K562 (cell line): ENCODE results near the gene CAPN2. TPM values are rescaled to one million over a fixed set of nuclear protein-coding genes. Genes with fewer than 3 reads are reported as not detected.
A peak's percentile ranks its signal among the peaks of the same experiment; 100 is the strongest.

Source experiments
- BRD9 ChIP-seq: fragments of 450-650 bp; IDR thresholded peaks from 2 replicates; pipeline ENCODE4 v1.6.1; 2018; ENCODE audit warnings: low read depth; ENCODE audit not compliant: partially characterized antibody
- BRF2 ChIP-seq: IDR thresholded peaks from 3 replicates; pipeline ENCODE4 v1.6.1; 2011; ENCODE audit warnings: borderline replicate concordance, mild to moderate bottlenecking; ENCODE audit not compliant: insufficient read length, insufficient read depth
- E2F4 ChIP-seq: sonication (generic); formaldehyde crosslinking; IDR thresholded peaks from 2 replicates; pipeline ENCODE4 v1.8.0; 2022; ENCODE audit warnings: mild to moderate bottlenecking, low read depth, missing genetic modification reagents
- EP300 ChIP-seq: IDR thresholded peaks from 2 replicates; pipeline ENCODE4 v1.6.1; 2012; ENCODE audit warnings: low read length, improper control_type of control experiment
- HCFC1 ChIP-seq: IDR thresholded peaks from 2 replicates; pipeline ENCODE4 v1.6.1; 2012; ENCODE audit warnings: low read depth, low read length, improper control_type of control experiment
- HDAC1 ChIP-seq, 2 experiments: fragments of 450-650 bp; IDR thresholded peaks; 2 replicates each; pipeline ENCODE4 v1.6.1; 2016 to 2017; ENCODE audit warnings: inconsistent platforms in 1 of 2, mild to moderate bottlenecking in 1 of 2, moderate library complexity in 1 of 2
- MECOM ChIP-seq: fragments of 250-450 bp; sonication (Bioruptor Pico); IDR thresholded peaks from 2 replicates; pipeline ENCODE4 v1.8.0; 2022; ENCODE audit warnings: inconsistent platforms
- MXI1 ChIP-seq: IDR thresholded peaks from 2 replicates; pipeline ENCODE4 v1.6.1; 2011; ENCODE audit warnings: low read depth, mild to moderate bottlenecking, improper control_type of control experiment, low read length
- NUFIP1 ChIP-seq: fragments of 450-650 bp; IDR thresholded peaks from 2 replicates; pipeline ENCODE4 v1.6.1; 2018; ENCODE audit not compliant: partially characterized antibody
- RBM14 ChIP-seq: fragments of 200-400 bp; formaldehyde crosslinking; IDR thresholded peaks from 2 replicates; pipeline ENCODE4 v1.6.1; 2018; ENCODE audit warnings: low read depth, mild to moderate bottlenecking, low read length, moderate library complexity, borderline replicate concordance; ENCODE audit not compliant: insufficient read depth
- SP1 ChIP-seq: sonication (generic); formaldehyde crosslinking; IDR thresholded peaks from 2 replicates; pipeline ENCODE4 v1.8.1; 2022; ENCODE audit warnings: mild to moderate bottlenecking, missing genetic modification reagents
- SREBF2 ChIP-seq: sonication (generic); formaldehyde crosslinking; IDR thresholded peaks from 2 replicates; pipeline ENCODE4 v1.4.0; 2020; ENCODE audit warnings: mild to moderate bottlenecking, missing genetic modification reagents
- SRSF3 ChIP-seq: fragments of 200-400 bp; formaldehyde crosslinking; IDR thresholded peaks from 2 replicates; pipeline ENCODE4 v1.6.1; 2016; ENCODE audit warnings: mild to moderate bottlenecking, low read length, moderate library complexity; ENCODE audit not compliant: insufficient read depth
- ZFX ChIP-seq: sonication (generic); formaldehyde crosslinking; IDR thresholded peaks from 2 replicates; pipeline ENCODE4 v1.8.0; 2022; ENCODE audit warnings: mild to moderate bottlenecking, missing genetic modification reagents, moderate library complexity
- ZNF12 ChIP-seq: sonication (generic); formaldehyde crosslinking; IDR thresholded peaks from 2 replicates; pipeline ENCODE4 v1.4.0; 2020; ENCODE audit warnings: mild to moderate bottlenecking, missing genetic modification reagents
- ZNF197 ChIP-seq: fragments of 200-800 bp; sonication (Bioruptor generic); IDR thresholded peaks from 2 replicates; pipeline ENCODE4 v1.6.1; 2016; ENCODE audit warnings: low read depth, missing genetic modification characterization, missing compliant biosample characterization
- ZNF347 ChIP-seq: fragments of 450-650 bp; formaldehyde crosslinking; IDR thresholded peaks from 2 replicates; pipeline ENCODE4 v1.4.0; 2020; ENCODE audit warnings: low read depth, mild to moderate bottlenecking, moderate library complexity
- ZNF436 ChIP-seq: fragments of 250-450, 450-650 bp; sonication (Bioruptor Pico); formaldehyde crosslinking; IDR thresholded peaks from 2 replicates; pipeline ENCODE4 v1.7.0; 2020; ENCODE audit warnings: mild to moderate bottlenecking
- ZNF707 ChIP-seq: fragments of 250-450 bp; sonication (Bioruptor Pico); conservative IDR thresholded peaks from 2 replicates; pipeline ENCODE4 v1.8.0; 2022; ENCODE audit warnings: inconsistent platforms, mild to moderate bottlenecking, moderate library complexity
- ZNF75A ChIP-seq: fragments of 450-650 bp; formaldehyde crosslinking; IDR thresholded peaks from 2 replicates; pipeline ENCODE4 v1.4.0; 2020; ENCODE audit warnings: mild to moderate bottlenecking
- ZNF780A ChIP-seq: fragments of 250-450 bp; sonication (Bioruptor Pico); IDR thresholded peaks from 2 replicates; pipeline ENCODE4 v1.5.0; 2021; ENCODE audit warnings: mild to moderate bottlenecking
- polyA plus RNA-seq, 8 experiments: library from polyadenylated mRNA; depleted of rRNA in 4 of 8; stranded (reverse) in 5 of 8; unstranded in 3 of 8; fragments of >200 nt; fragmentation: Nextera tagmentation in 2 of 8; fragmentation: Illumina TruSeq in 1 of 8; extraction: Ambion mirVana in 2 of 8; extraction: Trizol in 1 of 8; gene quantifications; 2 replicates each; pipeline versions ENCODE4 v1.2.1 to v1.2.3, GENCODE V29; 2011 to 2014; ENCODE audit warnings: inconsistent platforms in 1 of 8, missing spikeins in 1 of 8
- total RNA-seq, 7 experiments: library from RNA; depleted of rRNA in 6 of 7; stranded (reverse); fragments of >200 nt in 6 of 7; fragmentation: Illumina TruSeq in 2 of 7; extraction: Trizol in 2 of 7; gene quantifications; 2 replicates each; pipeline versions ENCODE4 v1.2.1 to v1.2.3, GENCODE V29; 2011 to 2021; ENCODE audit warnings: low replicate concordance in 1 of 7
- TF ChIP-seq, protein P1 (sequence below): IDR thresholded peaks from 3 replicates; pipeline ENCODE4 v1.6.1; 2011; ENCODE audit warnings: borderline replicate concordance, mild to moderate bottlenecking, moderate library complexity; ENCODE audit not compliant: insufficient read length; ENCODE audit errors: extremely low read depth
- TF ChIP-seq, protein P2 (sequence below): fragments of 450-650 bp; formaldehyde crosslinking; IDR thresholded peaks from 2 replicates; pipeline ENCODE4 v1.4.0; 2020; ENCODE audit warnings: mild to moderate bottlenecking, moderate library complexity

CAPN2 gene
- total and polyA plus RNA-seq, 9 of the 15 experiments (the other 6 are each of a cell fraction or from before 2014, with no cell fraction given): 24.6 to 157 (median 101) TPM

DNA sequence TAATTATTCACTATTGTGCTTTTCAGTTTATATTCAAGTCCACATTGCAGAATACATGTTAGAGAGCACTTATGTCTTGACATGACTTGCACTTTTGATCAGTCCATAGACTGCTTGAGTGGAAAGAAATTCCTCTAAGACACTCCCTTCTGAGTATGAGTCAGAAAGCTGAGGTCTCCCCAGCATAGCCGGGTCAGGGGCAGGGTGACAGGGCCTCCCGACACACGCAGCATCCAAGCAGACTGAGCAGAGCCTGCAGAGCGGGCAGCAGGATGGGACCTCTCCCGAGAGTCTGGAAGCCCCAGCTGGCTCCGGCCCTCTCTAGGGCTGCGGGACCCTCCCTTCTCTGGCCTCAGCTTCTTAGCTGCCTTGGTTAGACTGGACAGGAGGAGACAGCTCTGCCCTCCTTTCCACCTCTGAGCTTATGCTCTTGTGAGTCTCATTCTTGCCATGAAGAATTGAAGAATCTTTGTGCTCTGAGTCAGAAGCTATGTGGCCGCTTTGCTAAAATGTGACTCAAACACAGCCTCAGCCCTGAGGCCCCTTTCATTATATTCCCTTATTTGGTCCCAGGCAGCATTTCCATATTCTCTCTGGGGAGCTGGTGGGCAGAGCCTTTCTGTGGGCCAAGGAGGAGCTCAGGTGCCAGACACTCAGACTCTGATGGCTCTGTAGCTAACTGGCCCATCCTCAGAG is 11.2 kb upstream of the CAPN2 start (continued):
- peak; percentile 18 for TF ChIP-seq BRD9
- no peak for TF ChIP-seq ZNF347 (CRISPR knock-in tag)
- TF ChIP-seq HCFC1: no peak
- TF ChIP-seq SREBF2 (CRISPR knock-in tag): no peak
- no peak for TF ChIP-seq MECOM (CRISPR knock-in tag)
- TF ChIP-seq ZNF436: no peak
- no peak for TF ChIP-seq ZNF197 (CRISPR knock-in tag)
- no peak for TF ChIP-seq RBM14
- TF ChIP-seq, protein P1, sequence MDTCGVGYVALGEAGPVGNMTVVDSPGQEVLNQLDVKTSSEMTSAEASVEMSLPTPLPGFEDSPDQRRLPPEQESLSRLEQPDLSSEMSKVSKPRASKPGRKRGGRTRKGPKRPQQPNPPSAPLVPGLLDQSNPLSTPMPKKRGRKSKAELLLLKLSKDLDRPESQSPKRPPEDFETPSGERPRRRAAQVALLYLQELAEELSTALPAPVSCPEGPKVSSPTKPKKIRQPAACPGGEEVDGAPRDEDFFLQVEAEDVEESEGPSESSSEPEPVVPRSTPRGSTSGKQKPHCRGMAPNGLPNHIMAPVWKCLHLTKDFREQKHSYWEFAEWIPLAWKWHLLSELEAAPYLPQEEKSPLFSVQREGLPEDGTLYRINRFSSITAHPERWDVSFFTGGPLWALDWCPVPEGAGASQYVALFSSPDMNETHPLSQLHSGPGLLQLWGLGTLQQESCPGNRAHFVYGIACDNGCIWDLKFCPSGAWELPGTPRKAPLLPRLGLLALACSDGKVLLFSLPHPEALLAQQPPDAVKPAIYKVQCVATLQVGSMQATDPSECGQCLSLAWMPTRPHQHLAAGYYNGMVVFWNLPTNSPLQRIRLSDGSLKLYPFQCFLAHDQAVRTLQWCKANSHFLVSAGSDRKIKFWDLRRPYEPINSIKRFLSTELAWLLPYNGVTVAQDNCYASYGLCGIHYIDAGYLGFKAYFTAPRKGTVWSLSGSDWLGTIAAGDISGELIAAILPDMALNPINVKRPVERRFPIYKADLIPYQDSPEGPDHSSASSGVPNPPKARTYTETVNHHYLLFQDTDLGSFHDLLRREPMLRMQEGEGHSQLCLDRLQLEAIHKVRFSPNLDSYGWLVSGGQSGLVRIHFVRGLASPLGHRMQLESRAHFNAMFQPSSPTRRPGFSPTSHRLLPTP: no peak
- TF ChIP-seq ZNF780A (CRISPR knock-in tag): no peak
- no peak for TF ChIP-seq NUFIP1
- TF ChIP-seq ZNF12 (CRISPR knock-in tag): no peak; the same call in 1 of the 2 replicates
- peak; percentile 67 for TF ChIP-seq ZFX (CRISPR knock-in tag)
- no peak for TF ChIP-seq ZNF707
- TF ChIP-seq, protein P2, sequence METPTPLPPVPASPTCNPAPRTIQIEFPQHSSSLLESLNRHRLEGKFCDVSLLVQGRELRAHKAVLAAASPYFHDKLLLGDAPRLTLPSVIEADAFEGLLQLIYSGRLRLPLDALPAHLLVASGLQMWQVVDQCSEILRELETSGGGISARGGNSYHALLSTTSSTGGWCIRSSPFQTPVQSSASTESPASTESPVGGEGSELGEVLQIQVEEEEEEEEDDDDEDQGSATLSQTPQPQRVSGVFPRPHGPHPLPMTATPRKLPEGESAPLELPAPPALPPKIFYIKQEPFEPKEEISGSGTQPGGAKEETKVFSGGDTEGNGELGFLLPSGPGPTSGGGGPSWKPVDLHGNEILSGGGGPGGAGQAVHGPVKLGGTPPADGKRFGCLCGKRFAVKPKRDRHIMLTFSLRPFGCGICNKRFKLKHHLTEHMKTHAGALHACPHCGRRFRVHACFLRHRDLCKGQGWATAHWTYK (CRISPR knock-in tag): no peak
- peak; percentile 68 for TF ChIP-seq EP300
- no peak for TF ChIP-seq BRF2
- TF ChIP-seq HDAC1 (IDR thresholded peaks at IDR 0.05): peak in 1 of 2 experiments; percentile 13; a peak in 1 of 4 replicates
- no peak for TF ChIP-seq SRSF3
- TF ChIP-seq E2F4 (CRISPR knock-in tag): no peak
- TF ChIP-seq SP1: no peak
- TF ChIP-seq ZNF75A (CRISPR knock-in tag): no peak
- TF ChIP-seq MXI1: no peak
